Activated B cell treated with CpG ODN at 0.5 μM for 24 hours (primary cell): ENCODE data around the gene QRSL1. TPM values are rescaled to one million over a fixed set of nuclear protein-coding genes. Genes with fewer than 3 reads are reported as not detected.

Experiments
- ATAC-seq: fragments of 200-7000 bp; cut with Tn5 transposase; one replicate; pipeline ENCODE4 v1.10.0; 2021; ENCODE audit warnings: low read depth, mild to moderate bottlenecking, moderate library complexity
- CTCF ChIA-PET: fragments of 350-600 bp; sonication (Branson Sonifier 250); formaldehyde crosslinking; loops from one replicate; lab custom pipeline; 2021; ENCODE audit warnings: antibody characterized with exemption; lab: Charles Lee
- POLR2A ChIA-PET: fragments of 350-600 bp; sonication (Branson Sonifier 250); formaldehyde crosslinking; loops from one replicate; lab custom pipeline; 2021; ENCODE audit warnings: antibody characterized with exemption; lab: Charles Lee
- DNase-seq: peaks from one replicate; pipeline ENCODE4 v3.0.0; 2022
- H3K27ac Mint-ChIP-seq: one replicate; pipeline ENCODE4 v1.8.0; 2020; ENCODE audit warnings: mixed read lengths
- H3K27me3 Mint-ChIP-seq: one replicate; pipeline ENCODE4 v1.8.0; 2021; ENCODE audit warnings: mixed read lengths
- H3K36me3 Mint-ChIP-seq: one replicate; pipeline ENCODE4 v1.8.0; 2021; ENCODE audit warnings: low read depth, mixed read lengths
- H3K4me1 Mint-ChIP-seq: one replicate; pipeline ENCODE4 v1.8.0; 2021; ENCODE audit warnings: mixed read lengths
- H3K4me3 Mint-ChIP-seq: one replicate; pipeline ENCODE4 v1.8.0; 2020; ENCODE audit warnings: mild to moderate bottlenecking, mixed read lengths
- H3K9me3 Mint-ChIP-seq: one replicate; pipeline ENCODE4 v1.8.0; 2020; ENCODE audit warnings: mixed read lengths
- intact Hi-C: fragments of 100-400 bp; cut with micrococcal nuclease; formaldehyde crosslinking; loops from one replicate; pipeline ENCODE4 v1.15.1; 2024
- total RNA-seq: library from RNA; stranded (reverse); gene quantifications from 2 replicates; pipeline ENCODE4 v1.2.3, GENCODE V29; 2022
- TF ChIP-seq, protein P1 (sequence below): fragments of 200-600 bp; IDR thresholded peaks from one replicate; pipeline ENCODE4 v1.8.0; 2022; ENCODE audit warnings: antibody characterized with exemption, mild to moderate bottlenecking

The QRSL1 gene
- total RNA-seq, 1 donor from 2014 or later: 31.1 TPM

DNA sequence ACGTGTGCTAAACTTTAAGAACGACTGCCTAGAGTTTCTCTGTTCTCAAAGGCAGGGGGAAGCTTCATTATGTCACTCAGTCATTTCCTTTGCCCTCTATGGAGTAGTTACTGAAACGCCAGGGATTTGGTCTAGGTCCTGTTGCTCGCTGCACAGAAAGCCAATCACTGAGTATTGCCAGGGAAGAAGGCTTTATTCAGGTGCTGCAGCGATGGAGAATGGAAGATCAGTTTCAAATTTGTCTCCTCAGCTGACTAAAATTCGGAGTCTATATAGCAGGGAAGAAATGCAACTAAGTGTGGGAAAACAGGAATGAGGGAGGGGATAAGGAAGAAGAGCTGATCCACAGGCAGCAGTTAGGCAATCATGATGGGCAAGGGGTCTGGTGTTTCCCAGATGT, 75.8 kb downstream of the QRSL1 start:
- no peak for ATAC-seq

DNA sequence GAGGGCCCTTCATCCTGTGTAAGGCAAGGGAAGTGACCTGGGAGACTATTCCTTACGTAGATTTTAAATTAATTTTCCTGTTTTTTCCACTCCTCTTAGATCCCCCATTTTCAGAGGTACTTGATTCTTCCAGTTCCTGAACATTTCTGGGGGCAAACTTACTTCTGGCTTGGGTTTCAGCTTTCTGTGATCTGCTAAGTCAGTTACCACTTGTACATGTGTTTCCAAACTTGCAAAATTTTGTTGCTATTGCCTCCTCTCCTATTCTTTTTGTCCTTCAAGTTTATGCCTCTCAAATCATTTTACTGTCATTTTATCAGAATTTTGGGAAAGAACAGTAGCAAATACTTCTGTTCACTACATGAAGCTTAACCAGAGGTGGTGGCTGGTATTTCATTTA, 81.2 kb downstream of the QRSL1 start:
- Mint-ChIP-seq H3K9me3 (no peaks in the 10 kb centered on the region), H3K4me3 (no peak overlapping the region), H3K36me3 (no peaks in the 10 kb centered on the region), H3K27me3 (no peaks in the 10 kb centered on the region), H3K27ac (no peak overlapping the region), H3K4me1 (peaks cover 61% of the 10 kb centered on the region)
- CTCF ChIA-PET: no interaction called here
- POLR2A ChIA-PET: interaction anchor here (0.6 kb wide), 1 partner anchor 144 kb away, joined by 5 read pairs; no protein-coding TSS in a partner anchor
- TF ChIP-seq, protein P1, sequence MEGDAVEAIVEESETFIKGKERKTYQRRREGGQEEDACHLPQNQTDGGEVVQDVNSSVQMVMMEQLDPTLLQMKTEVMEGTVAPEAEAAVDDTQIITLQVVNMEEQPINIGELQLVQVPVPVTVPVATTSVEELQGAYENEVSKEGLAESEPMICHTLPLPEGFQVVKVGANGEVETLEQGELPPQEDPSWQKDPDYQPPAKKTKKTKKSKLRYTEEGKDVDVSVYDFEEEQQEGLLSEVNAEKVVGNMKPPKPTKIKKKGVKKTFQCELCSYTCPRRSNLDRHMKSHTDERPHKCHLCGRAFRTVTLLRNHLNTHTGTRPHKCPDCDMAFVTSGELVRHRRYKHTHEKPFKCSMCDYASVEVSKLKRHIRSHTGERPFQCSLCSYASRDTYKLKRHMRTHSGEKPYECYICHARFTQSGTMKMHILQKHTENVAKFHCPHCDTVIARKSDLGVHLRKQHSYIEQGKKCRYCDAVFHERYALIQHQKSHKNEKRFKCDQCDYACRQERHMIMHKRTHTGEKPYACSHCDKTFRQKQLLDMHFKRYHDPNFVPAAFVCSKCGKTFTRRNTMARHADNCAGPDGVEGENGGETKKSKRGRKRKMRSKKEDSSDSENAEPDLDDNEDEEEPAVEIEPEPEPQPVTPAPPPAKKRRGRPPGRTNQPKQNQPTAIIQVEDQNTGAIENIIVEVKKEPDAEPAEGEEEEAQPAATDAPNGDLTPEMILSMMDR: no peak
- DNase-seq (no peak), ATAC-seq (no peak)
- intact Hi-C loops: no loop called here

More for the DNA sequence above, 75.8 kb downstream of the QRSL1 start:
- TF ChIP-seq, protein P1: no peak
- DNase-seq: no peak
- no peak overlapping the region for H3K4me3 Mint-ChIP-seq
- POLR2A ChIA-PET: no interaction called here
- peaks cover 3% of the 10 kb centered on the region for H3K36me3 Mint-ChIP-seq
- CTCF ChIA-PET: no interaction called here
- no peaks in the 10 kb centered on the region for H3K27me3 Mint-ChIP-seq
- H3K4me1 Mint-ChIP-seq: peaks cover 83% of the 10 kb centered on the region
- H3K9me3 Mint-ChIP-seq: peaks cover 3% of the 10 kb centered on the region
- intact Hi-C loops: no loop called here
- H3K27ac Mint-ChIP-seq: peak overlapping the region; percentile 98

DNA sequence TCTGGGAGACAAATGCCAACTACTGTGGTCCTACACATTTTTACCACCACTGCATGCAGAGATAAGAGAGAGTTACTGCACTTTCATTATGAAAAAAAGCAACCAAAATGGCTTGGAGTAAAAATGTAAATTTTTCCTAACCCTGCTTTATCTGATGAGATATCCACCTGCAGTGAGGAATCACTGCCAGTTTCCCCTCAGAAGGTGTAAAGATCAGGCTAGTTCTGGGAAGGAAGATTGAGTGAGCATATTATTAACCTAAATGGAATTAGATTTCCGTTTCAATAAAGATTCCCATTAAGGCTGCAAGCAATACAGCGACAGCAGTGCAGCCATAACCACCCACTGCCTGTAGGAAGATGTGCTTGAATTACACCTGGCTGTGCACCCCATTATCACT, 84.9 kb downstream of the QRSL1 start:
- Mint-ChIP-seq H3K27me3 (no peaks in the 10 kb centered on the region), H3K36me3 (no peaks in the 10 kb centered on the region), H3K9me3 (no peaks in the 10 kb centered on the region), H3K27ac (no peak overlapping the region), H3K4me1 (peaks cover 61% of the 10 kb centered on the region), H3K4me3 (no peak overlapping the region)
- DNase-seq (no peak), ATAC-seq (no peak)
- ChIA-PET CTCF (interaction anchor here (1.2 kb wide), 1 partner anchor 65 kb away, joined by 3 read pairs; no protein-coding TSS in a partner anchor), POLR2A (interaction anchor here (0.7 to 1.7 kb wide), 3 partner anchors 8 to 85 kb away, joined by 3 to 9 read pairs (median 3); partner anchors contain the start of gene RTN4IP1)
- intact Hi-C loops: no loop called here
- TF ChIP-seq, protein P1: no peak

DNA sequence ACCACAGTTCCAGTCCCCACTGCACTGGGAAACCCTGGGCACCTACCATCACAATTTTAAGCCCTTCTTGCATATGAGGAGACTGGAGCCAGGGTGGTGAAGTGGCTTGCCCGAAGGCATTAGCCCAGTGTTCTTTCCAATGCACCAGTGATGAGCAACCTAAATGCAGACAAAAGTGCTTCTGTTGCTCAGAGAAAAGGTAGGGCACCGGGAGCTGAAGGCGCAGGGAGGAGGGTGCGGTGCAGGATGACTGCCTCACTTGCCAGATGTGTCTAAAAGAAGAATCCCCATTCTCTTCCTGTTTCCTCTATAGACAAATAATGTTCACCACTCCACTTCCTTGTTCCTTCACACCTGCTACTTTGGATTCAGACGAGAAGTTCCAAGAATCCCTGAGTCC, 86.5 kb downstream of the QRSL1 start:
- CTCF ChIA-PET: no interaction called here

DNA sequence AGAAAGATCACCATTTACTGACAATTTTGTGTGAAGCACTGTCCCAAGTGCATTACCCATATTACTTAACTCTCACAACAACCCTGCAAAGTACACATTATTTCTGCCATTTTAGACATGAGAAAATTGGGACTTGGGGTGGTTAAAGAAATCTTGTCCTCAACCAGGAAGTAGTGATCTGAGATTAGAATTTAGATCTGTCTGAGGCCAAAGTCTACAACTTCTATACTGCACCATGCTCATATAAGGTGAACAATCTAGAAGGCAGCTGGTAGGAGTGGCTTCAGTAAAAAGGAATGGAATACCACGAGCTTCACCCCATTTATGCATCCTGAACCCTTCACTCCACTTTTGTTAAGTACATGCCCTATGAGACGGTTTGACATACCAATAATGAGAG, 87.6 kb downstream of the QRSL1 start:
- ChIA-PET CTCF (no interaction called here), POLR2A (no interaction called here)
- TF ChIP-seq, protein P1: no peak
- Mint-ChIP-seq H3K9me3 (no peaks in the 10 kb centered on the region), H3K27me3 (no peaks in the 10 kb centered on the region), H3K4me1 (peaks cover 49% of the 10 kb centered on the region), H3K36me3 (no peaks in the 10 kb centered on the region), H3K27ac (peak overlapping the region; percentile 27), H3K4me3 (peak overlapping the region; percentile 44)
- intact Hi-C loops: loop anchor here (1.0 kb wide), 1 partner anchor 15 kb away; no protein-coding TSS in a partner anchor
- no peak for ATAC-seq
- DNase-seq: no peak

More for the DNA sequence above, 86.5 kb downstream of the QRSL1 start:
- H3K4me1 Mint-ChIP-seq: peaks cover 49% of the 10 kb centered on the region
- intact Hi-C loops: loop anchor here (1.0 kb wide), 1 partner anchor 14 kb away; no protein-coding TSS in a partner anchor
- no peaks in the 10 kb centered on the region for H3K9me3 Mint-ChIP-seq
- peak overlapping the region; percentile 76 for H3K4me3 Mint-ChIP-seq
- POLR2A ChIA-PET: interaction anchor here (0.7 to 1.0 kb wide), 2 partner anchors 14 to 23 kb away, joined by 3 to 4 read pairs; no protein-coding TSS in a partner anchor
- H3K27ac Mint-ChIP-seq: peak overlapping the region; percentile 85
- no peaks in the 10 kb centered on the region for H3K27me3 Mint-ChIP-seq
- TF ChIP-seq, protein P1: no peak
- H3K36me3 Mint-ChIP-seq: no peaks in the 10 kb centered on the region
- ATAC-seq: peak; percentile 56
- DNase-seq: no peak

Other genes starting within 250 kb of the QRSL1 start
- gene RTN4IP1, start 80 bp upstream of the QRSL1 start, total RNA-seq: 9.9 and 11.2 TPM in 2 replicates